ENCODE results near the gene PGS1.

Gene PGS1

DNA sequence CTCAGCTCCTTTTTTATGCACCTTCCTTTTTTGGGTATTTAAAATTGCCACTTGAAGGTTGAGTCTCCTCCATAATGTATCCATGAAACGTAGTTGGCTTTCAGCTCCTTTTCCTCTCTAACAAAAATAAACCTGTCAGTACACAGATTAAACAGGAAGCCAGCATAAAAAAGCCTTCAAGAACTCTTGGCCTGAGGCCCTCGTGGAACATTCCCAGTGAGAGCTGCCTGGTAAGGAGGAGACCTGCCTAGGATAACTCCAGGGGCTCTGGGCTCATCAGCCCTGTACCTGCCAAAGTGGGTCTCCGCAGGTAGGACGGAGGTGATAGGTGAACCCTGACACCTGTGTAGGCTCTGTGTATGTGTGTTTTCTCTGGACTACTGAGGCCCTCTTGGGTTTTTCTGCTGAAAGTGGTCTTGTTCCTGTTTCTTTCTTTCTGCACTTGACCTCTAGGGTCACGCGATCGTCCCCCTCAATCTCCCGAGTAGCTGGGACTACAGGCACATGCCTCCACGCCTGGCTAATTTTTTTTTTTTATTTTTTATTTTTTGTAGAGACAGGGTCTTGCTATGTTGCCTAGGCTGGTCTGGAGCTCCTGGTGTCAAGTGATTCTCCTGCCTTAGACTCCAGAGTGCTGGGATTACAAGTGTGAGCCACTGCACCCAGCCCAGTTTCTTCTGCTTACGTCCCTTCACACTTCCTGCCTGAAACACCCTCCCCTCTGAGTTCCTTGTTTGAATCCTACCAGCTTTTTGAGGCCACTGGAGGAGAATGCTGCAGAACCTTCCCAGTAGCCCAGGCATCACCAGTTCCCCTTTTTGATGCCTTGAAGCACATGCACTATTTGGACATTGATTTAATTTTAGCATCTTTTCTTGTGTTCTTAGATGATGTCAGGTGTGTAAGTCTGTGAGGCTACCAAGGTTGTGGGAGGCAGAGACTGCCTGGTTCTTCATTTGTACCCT, 9.8 kb downstream of the PGS1 start:
- DNase-seq = no peak

DNA sequence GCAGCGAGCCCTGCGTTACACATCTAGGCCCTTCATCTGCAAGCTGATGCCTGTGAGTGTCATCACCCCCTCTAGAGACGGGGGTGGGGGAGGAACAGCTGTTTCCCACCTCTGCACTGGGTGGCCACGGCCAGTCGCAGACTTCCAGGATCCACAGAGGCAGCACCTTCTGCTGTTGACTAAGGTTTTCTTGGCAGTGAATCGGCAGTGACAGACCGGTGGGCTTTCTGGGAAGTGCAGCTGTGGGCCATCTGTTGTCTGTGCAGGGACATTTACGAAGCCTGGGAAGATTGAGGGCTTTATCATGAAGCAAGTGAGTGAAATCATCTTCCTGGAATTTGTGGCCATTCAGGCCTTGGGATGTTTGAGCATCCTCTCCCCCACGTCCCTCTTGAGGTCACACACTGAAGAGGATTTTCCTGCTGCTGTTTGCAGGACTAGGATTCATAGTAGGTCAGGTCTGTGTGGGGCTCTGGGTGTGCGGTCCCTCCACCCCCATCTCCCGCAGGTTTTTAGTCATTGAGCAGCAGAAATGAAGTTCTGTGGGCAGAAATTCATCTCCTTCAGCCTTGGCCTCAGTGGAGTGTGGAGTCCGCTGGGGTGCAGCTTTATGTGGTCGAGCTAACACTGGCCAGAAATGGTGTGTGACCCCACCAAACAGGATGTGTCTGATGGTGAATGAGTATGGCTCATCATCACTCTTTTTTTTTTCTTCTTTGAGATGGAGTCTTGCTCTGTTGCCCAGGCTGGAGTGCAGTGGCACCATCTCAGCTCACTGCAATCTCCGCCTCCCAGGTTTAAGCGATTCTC, 12.0 kb downstream of the PGS1 start:
- no peak for DNase-seq

DNA sequence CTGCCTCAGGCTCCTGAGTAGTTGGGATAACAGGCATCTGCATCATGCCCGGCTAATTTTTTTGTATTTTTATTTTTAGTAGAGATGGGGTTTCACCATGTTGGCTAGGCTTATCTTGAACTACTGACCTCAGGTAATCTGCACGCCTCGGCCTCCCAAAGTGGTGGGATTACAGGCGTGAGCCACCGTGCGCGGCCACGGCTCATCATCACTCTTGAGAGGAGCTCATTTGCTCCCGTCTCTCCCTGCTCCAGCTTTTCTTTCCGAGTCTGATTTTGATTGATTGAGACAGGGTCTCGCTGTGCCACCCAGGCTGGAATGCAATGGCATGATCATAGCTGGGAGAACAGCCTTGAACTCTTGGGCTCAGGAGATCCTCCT, 12.6 kb downstream of the PGS1 start:
- DNase-seq = no peak

DNA sequence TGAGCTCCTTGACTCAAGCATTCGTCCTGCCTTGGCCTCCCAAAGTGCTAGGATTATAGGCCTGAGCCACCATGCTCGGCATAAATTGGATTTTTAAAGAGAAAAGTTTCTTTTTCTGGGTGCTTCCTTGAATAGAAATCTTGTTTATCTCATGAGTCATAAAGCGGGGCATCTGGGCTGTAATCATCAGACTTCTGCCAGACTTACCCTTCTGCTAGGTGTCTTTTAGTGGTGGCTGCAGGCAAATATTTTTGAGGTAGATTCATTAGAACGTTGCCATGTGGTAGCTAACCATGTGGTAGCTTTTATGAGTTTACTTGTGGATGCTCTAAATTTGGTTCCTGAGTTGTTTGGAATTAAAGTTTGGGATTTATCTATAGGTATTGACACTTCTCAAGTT, 13.4 kb downstream of the PGS1 start:
- no peak for DNase-seq

DNA sequence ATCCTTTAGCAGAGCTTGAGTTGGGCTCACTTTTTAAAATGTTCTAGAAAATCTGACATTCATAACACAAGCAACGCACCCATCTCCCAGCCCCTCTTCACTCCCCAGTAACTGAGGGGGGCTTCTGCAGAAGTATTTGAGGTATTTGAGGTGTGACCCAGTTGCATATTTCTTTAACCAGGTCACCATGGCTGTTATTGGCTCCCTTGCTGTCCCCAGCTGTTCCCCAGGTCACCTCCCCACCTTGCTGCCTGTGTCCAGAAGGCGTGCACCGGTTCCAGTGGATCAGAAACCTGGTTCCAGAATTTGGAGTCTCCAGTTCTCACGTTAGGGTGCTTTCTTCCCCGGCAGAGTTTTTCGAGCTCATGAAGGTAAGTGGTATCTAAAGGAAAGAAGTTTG, 13.8 kb downstream of the PGS1 start:
- DNase-seq = no peak

DNA sequence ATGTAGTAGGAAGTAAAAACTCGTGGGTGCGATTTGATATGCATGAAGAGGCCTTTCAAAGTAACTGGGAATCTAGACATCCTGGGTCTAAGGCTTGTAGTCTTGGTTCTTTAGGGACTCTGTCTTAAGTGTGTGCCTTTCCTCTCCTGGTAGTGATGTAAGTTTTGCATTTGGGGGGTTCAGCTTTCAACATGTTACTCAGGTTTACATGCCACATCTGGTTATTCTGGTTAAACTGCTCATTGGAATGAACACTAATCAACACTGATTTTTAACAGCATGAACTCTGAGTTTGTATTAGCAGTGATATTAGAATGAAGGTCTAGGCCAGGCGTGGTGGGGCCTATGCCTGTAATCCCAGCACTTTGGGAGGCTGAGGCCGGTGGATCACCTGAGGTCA, 15.1 kb downstream of the PGS1 start:
- DNase-seq = no peak

DNA sequence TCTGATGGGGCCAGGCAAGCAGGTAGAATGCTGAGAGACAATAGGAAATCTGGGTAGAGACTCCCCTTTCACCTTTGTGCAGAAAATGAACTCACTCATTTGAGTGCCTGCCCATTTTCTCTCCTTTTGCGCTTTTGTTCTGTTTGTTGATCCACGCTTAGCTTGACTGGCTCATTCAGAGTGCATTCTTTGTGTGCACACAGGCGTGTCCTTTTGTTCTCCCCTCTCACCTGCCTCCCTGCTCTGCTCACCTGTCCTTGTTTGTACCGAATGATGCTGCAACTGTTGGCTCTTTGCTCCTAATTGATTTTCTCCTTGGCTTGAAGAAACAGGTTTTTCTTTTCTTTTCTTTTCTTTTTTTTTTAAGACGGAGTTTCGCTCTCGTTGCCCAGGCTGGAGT, 15.8 kb downstream of the PGS1 start:
- DNase-seq = no peak

DNA sequence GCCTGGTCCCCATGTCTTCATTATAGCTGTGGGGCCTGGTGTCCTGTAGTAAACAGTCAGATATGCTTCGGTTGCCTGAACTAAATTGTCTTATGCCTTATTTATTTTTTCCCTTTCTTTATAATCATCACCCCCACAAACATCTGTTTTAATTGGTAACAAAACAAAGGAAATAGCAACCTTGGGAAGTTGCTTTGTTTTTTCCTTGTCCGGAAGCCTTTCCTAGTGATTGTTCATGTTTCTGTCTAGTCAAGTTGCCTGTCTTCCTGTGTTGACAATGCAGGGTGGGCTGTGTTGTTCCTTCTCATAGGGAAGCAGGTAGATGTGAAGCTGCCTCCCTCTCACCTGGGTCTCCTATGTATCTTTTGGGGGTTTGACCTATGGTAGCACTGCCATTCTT, 16.7 kb downstream of the PGS1 start:
- no peak for DNase-seq

DNA sequence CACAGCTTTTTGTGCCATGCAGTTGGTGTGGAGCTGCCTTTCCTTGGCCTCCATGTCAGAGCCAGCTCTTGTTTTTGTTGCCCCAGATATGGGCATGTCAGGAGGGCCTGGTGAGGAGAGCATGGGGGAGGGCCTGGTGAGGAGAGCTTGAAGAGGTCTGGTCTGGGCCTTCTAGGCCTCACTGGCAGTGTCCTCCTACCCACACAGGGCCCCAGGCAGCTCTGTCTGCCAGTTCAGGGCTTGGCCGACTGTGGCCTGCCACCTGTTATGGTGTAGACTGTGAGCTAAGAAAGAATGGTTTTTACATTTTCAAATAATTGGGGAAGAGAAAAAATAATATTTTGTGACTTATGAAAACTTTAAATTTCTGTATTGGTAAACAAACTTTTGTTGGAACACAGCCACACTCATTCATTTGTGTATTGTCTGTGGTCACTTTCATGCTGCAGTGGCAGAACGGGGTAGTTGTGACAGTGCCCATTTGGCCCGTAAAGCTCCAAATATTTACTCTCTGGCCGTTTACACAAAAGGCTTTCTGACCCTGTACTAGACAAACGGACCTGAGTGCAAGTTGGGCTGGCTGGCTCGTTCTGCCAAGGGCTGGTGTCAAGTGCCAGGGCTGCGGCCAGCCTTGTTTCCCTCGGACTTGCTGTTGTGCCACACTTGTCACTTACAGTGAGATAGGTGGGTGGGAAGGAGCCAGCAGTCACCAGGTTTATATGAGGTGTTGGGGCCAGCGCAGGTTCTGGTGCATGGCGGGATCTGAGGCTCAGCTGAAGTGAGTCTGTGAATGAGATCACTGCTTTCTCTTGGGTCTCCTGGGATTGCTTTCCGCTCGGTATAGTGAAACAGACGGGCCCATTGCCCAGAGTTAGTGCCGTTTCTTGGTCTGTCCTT, 18.2 kb downstream of the PGS1 start:
- no peak for DNase-seq

DNA sequence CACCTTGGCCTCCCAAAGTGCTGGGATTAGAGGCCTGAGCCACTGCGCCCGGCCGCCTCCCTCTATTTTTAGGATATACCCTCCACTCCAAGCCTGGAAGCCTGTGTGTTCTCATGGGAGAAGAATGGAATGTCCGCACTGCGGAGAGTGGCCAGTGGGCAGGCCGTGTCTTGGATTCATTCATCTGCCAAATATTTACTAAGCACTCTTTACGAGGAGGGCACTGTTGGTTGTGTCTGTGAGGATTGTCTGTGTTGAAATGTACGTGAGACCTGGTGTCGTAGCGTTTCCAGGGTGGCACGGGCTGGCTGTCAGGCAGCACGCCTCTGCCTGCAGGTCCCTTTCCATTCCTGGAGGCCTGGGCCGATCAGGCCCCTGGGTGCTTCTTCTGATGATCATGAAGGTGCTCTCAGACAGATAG, 19.2 kb downstream of the PGS1 start:
- DNase-seq = no peak

DNA sequence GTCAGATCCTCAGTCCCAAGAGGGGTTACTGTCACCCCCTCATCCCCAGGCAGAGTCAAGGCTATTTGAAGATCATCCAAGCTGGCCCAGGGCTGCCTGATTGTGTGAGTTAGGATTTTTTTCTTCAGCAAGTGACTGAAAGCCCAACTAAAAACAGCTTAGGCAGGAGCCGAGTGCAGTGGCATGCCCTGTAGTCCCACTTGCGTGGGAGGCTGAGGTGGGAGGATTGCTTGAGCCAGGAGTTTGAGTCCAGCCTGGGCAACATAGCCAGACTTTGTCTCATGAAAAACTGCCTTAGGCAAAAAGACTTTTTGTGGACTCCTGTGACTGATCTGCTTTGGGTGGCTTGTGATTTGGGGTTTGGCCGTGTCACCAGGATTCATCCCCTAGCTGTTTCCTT, 19.9 kb downstream of the PGS1 start:
- DNase-seq = no peak

DNA sequence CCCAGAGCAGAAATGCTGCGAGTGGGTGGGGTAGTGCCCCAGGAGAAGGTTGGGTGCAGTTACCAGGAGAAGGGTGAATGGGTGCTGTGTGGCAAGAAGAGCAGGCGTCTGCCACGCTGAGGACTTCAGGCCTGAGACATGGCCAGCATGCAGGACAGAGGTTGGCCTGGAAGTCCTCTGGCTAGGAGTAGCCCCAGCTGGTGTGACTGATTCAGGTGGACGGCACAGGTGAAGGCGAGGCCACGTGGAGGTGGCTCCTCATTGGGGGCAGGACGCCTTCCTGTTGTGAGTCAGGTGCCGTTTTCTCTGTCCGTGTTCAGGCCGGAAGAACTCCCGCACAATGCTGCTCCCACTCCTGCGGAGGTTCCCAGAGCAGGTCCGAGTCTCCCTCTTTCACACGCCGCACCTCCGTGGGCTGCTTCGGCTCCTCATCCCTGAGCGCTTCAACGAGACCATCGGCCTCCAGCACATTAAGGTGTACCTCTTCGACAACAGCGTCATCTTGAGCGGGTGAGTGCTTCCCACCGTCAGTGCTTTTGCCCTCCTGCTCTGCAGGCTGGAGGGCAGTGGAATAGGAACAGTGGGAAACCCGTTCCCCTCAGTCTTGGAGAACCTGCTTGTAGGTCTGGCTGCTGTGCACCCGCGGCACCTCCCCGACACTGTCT, 20.7 kb downstream of the PGS1 start:
- no peak for DNase-seq

DNA sequence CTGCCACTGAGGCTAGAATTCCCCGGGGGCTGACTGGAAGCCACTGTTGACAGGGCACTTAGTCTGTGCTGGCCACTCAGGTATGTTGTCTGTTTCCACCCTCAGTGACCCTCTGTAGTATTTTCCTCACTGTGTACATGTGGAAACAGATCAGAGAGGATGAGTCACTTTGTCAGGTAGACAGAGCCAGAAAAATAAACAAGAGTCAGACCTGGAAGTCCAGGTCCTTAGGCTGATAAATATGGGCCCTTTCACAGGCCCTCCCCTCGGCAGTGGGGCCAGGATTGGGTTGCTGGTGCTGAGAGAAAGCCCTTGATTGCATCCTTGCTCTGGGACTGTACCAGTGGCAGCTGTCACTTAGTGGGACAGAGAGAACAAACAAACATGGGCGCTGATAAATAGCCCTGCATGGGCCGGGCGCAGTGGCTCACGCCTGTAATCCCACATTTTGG, 21.3 kb downstream of the PGS1 start:
- DNase-seq = no peak

DNA sequence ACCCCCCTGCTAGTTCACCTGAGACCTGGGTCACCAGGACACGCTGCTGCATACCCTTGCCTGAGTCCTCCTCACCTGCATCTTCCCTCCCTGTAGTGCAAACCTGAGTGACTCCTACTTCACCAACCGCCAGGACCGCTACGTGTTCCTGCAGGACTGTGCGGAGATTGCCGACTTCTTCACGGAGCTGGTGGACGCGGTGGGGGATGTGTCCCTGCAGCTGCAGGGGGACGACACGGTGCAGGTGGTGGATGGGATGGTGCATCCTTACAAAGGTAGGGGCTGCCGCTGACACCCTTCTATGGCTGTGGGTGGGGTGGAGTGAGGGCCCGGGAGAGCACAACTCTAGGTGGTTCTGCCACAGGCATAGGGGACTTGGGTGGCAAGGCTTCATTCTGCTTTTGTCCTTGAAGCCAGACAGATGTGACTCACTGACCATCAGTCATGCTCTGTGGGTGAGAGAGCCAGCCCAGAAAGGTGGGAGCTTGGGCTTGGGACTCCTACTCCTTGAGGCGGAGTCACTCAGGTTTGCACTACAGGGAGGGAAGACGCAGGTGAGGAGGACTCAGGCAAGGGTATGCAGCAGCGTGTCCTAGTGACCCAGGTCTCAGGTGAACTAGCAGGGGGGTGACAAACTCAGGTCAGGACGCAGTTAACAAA, 22.3 kb downstream of the PGS1 start:
- no peak for DNase-seq

DNA sequence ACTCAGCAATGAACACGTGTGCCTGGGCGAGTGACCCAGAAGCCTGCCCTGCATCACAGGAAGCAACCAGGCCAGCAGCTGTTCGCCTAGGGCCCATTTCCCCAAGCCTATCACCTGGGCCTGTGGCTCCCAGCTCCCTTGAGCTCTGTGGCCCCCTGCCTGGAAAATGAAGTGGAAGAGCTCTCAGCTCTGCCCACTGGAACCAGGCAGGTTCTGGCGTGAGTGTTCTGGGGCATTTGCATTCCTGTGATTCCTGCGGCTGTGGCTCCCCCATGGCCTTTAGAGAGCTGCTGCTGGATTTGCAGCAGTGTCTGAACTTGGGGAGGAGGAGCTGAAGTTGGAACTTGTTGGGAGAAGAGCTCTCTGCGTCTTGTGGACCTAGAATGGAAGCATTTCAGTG, 22.8 kb downstream of the PGS1 start:
- no peak for DNase-seq

DNA sequence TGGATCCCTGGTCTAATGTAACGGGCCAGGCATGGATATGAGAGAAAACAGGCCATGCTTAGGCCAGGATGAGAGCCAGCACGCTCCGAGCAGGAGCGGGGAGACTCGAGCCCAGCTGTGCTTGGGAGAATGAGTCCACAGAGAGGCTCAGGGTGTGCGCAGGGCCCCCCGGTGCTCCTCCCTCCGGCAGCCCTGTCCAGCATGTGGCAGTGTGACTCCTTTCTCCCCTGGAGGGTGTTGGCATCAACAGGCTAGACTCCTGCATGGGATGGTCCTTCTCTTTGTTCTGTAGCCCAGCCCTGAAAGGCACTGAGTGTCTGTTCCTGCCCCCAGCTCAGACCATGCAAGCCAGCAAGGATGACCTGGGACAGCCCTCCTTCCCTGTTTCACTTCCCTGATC, 23.4 kb downstream of the PGS1 start:
- no peak for DNase-seq

DNA sequence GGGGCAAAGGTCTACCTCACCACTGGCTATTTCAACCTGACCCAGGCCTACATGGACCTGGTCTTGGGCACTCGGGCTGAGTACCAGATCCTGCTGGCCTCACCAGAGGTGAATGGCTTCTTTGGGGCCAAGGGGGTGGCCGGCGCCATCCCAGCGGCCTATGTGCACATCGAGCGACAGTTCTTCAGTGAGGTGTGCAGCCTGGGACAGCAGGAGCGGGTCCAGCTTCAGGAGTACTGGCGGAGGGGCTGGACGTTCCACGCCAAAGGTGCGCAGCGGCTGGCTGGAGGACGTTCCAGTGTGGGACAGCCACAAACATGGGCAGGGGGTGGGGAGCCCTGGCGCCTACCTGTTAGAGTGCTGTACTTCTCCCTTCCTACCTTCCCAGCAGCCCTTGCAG, 25.4 kb downstream of the PGS1 start:
- DNase-seq = no peak

DNA sequence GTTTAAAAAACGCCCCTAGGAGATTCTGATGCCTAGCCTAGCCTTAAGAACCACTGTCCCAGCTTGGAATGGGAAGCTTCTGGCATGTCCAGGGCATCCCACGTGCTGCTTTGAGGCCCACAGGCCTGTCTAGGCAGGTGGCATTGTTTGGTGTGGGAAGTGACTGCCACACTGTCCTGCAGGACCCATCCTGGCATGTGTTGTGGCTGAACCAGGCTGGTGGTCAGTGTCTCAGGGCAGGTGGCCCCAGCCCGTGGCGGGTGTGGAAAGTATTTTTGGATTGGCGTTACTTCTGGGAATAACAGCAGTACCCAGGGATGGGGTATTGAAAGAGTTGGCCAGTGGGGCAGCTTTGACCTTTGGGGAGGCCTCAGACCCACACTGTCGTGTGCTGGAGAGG, 27.9 kb downstream of the PGS1 start:
- DNase-seq = no peak

DNA sequence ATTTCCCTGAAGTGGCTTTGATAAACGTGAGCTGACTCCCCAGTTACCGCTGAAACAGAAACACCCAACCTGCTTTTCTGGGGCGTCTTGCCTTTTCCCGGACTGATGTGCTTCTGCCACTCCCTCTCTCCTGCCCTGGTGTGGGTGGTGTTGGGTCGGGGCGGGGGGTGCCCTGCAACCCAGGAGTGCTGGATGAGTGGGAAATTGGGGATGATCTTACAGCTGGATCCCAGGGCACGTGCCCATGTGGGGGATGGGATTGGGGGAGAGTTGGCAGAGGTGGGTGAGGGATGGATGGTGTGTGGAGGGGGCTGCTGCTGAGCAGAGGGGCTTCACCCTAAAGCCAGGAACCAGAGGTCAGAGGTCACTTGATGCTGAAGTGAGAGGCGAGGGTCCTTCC, 28.5 kb downstream of the PGS1 start:
- DNase-seq = no peak

DNA sequence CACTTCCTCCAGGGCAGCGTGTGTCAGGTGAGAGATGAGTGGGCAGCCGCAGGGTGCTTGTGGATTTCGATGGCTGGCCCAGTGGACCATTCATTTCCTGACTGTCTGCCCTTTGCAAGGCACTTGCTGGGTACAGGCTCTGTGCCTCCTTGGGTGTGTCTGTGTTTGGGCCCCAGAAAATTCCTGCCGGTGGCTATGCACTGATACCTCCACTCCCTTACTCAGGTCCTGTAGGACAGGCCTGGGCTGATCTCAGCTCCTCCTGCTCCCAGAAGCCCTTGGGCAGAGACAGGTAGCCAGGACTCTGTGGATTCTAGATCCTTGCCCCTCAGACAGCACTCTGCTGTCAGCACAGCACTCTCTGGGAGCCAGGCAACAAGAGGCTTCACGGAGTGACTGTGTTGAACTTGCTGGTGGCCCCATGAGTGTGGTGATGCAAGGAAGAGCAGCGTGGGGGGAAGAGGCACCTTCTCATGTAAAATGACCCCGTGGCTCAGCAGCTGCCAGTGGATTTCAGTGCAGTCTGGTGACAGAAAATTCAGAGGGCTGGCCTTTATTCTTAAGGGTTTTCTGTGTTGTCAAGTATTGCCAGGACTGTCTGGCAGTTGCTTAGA, 29.0 kb downstream of the PGS1 start:
- no peak for DNase-seq

DNA sequence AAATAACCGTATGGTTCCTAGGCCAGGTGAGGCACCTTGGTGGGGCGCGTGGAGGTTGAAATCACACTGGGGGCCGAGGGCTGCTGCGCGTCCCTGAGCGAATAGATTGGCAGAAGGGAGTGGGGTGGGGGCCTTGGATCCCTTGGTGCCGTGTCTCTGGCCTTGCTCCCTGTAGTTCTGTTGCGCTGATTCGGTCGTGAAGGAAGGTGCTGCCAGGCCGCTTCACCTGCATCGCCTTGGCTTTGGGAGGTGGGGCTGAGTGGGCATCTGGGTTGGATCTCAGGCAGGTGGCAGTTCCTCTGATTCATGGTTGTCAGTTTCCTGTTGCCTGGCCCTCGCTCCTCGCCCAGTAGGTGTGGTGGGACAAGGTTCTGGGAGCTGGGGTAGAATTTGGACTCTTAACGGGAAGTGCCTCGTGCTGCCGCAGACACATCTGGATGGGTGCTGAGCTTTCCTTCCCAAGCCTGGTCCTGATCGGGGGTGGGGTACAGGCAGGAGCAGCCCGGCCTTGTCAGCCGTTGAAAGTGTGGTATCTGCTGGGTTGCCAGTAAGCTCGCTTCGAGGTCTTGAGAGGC, 30.1 kb downstream of the PGS1 start:
- no peak for DNase-seq

Measured in activated CD4-positive, alpha-beta T cell treated with anti-CD3 and anti-CD28 coated beads, Interleukin-2, amount 50 U/mL, for 48 hours (primary cell).